HEK293 (cell line): ENCODE data around the gene MVB12A.

ENCODE experiments used
- CTCF ChIA-PET: fragments of 350-600 bp; formaldehyde crosslinking; extraction: SDS; loops from one replicate; lab custom pipeline; 2021; ENCODE audit warnings: antibody characterized with exemption; lab: Yijun Ruan, JAX
- POLR2A ChIA-PET: fragments of 300-600 bp; formaldehyde crosslinking; extraction: SDS; loops from one replicate; lab custom pipeline; 2020; ENCODE audit warnings: antibody characterized with exemption, inconsistent platforms; lab: Yijun Ruan, JAX
- H3K27ac ChIP-seq: fragments of 200-500 bp; sonication (Bioruptor generic); 2 replicates; pipeline ENCODE4 v1.5.1; 2014; ENCODE audit warnings: low read depth, low read length, control low read depth, inconsistent platforms; ENCODE audit errors: extremely low read depth
- H3K36me3 ChIP-seq, 2 experiments: fragments of 200-500 bp in 1 of 2; sonication (Bioruptor generic) in 1 of 2; 1 replicate in 1 of 2; 2 replicates in 1 of 2; pipeline ENCODE4 v1.5.1; 2014 to 2017; ENCODE audit warnings: inconsistent platforms in 2 of 2, low read length in 2 of 2; ENCODE audit not compliant: control insufficient read depth in 2 of 2, insufficient read depth in 1 of 2
- H3K4me1 ChIP-seq: fragments of 200-500 bp; sonication (Bioruptor generic); 2 replicates; pipeline ENCODE4 v1.5.1; 2014; ENCODE audit warnings: mild to moderate bottlenecking, low read length, inconsistent platforms; ENCODE audit not compliant: control insufficient read depth, insufficient read depth
- H3K4me3 ChIP-seq: 2 replicates; pipeline ENCODE4 v1.5.1; 2011; ENCODE audit warnings: low read depth, mild to moderate bottlenecking, control low read depth, low read length, moderate library complexity
- H3K9me3 ChIP-seq: fragments of 200-500 bp; sonication (Bioruptor generic); 2 replicates; pipeline ENCODE4 v1.5.1; 2014; ENCODE audit warnings: low read depth, low read length, inconsistent platforms; ENCODE audit not compliant: control insufficient read depth, insufficient read depth
- BCL6B ChIP-seq: fragments of 450-650 bp; formaldehyde crosslinking; IDR thresholded peaks from 2 replicates; pipeline ENCODE4 v1.5.1; 2017; ENCODE audit warnings: missing biosample characterization, missing genetic modification characterization
- GLIS1 ChIP-seq: fragments of 450-650 bp; formaldehyde crosslinking; IDR thresholded peaks from 2 replicates; pipeline ENCODE4 v1.5.1; 2016; ENCODE audit warnings: missing biosample characterization, missing genetic modification characterization
- KLF1 ChIP-seq: fragments of 450-650 bp; formaldehyde crosslinking; IDR thresholded peaks from 2 replicates; pipeline ENCODE4 v1.5.1; 2016; ENCODE audit warnings: missing biosample characterization, missing genetic modification characterization
- KLF9 ChIP-seq: fragments of 450-650 bp; formaldehyde crosslinking; IDR thresholded peaks from 2 replicates; pipeline ENCODE4 v1.5.1; 2016; ENCODE audit warnings: missing biosample characterization, missing genetic modification characterization, low read depth
- MEIS1 ChIP-seq: sonication (generic); formaldehyde crosslinking; IDR thresholded peaks from 2 replicates; pipeline ENCODE4 v1.8.1; 2022; ENCODE audit warnings: missing genetic modification reagents, mild to moderate bottlenecking, borderline replicate concordance
- PATZ1 ChIP-seq: fragments of 450-650 bp; formaldehyde crosslinking; IDR thresholded peaks from 2 replicates; pipeline ENCODE4 v1.5.1; 2016; ENCODE audit warnings: missing biosample characterization, missing genetic modification characterization
- PBX3 ChIP-seq: sonication (generic); formaldehyde crosslinking; IDR thresholded peaks from 2 replicates; pipeline ENCODE4 v1.8.1; 2022; ENCODE audit warnings: mild to moderate bottlenecking, moderate library complexity, missing genetic modification reagents
- SP3 ChIP-seq: fragments of 450-650 bp; formaldehyde crosslinking; IDR thresholded peaks from 2 replicates; pipeline ENCODE4 v1.5.1; 2016; ENCODE audit warnings: missing biosample characterization, missing genetic modification characterization
- ZBTB26 ChIP-seq: fragments of 450-650 bp; formaldehyde crosslinking; optimal IDR thresholded peaks from 2 replicates; pipeline ENCODE3; 2016; ENCODE audit warnings: missing biosample characterization, mild to moderate bottlenecking, missing genetic modification characterization
- ZBTB7A ChIP-seq: fragments of 450-650 bp; formaldehyde crosslinking; IDR thresholded peaks from 2 replicates; pipeline ENCODE4 v1.5.1; 2016; ENCODE audit warnings: low read depth, missing biosample characterization, missing genetic modification characterization
- ZFHX2 ChIP-seq: fragments of 450-650 bp; formaldehyde crosslinking; conservative IDR thresholded peaks from 2 replicates; pipeline ENCODE4 v1.5.1; 2016; ENCODE audit warnings: missing biosample characterization, missing genetic modification characterization
- ZFP41 ChIP-seq: fragments of 450-650 bp; formaldehyde crosslinking; IDR thresholded peaks from 2 replicates; pipeline ENCODE4 v1.5.1; 2016; ENCODE audit warnings: missing biosample characterization, missing genetic modification characterization, borderline replicate concordance
- ZIC2 ChIP-seq: fragments of 450-650 bp; formaldehyde crosslinking; IDR thresholded peaks from 2 replicates; pipeline ENCODE4 v1.5.1; 2016; ENCODE audit warnings: missing biosample characterization, missing genetic modification characterization
- ZNF112 ChIP-seq: fragments of 450-650 bp; formaldehyde crosslinking; IDR thresholded peaks from 2 replicates; pipeline ENCODE4 v1.5.0; 2017; ENCODE audit warnings: missing biosample characterization, missing genetic modification characterization
- ZNF157 ChIP-seq: fragments of 450-650 bp; formaldehyde crosslinking; IDR thresholded peaks from 2 replicates; pipeline ENCODE4 v1.5.1; 2016; ENCODE audit warnings: missing biosample characterization, missing genetic modification characterization
- ZNF223 ChIP-seq: fragments of 450-650 bp; formaldehyde crosslinking; IDR thresholded peaks from 2 replicates; pipeline ENCODE4 v1.5.1; 2016; ENCODE audit warnings: missing biosample characterization, missing genetic modification characterization
- ZNF274 ChIP-seq, 2 experiments: fragments of 200-500 bp in 1 of 2; fragments of 450-650 bp in 1 of 2; sonication (Bioruptor generic) in 1 of 2; formaldehyde crosslinking in 1 of 2; IDR thresholded peaks; 2 replicates each; pipeline versions ENCODE4 v1.5.1 to v1.6.1; 2014 to 2016; ENCODE audit warnings: borderline replicate concordance in 1 of 2, inconsistent platforms in 1 of 2, low read length in 1 of 2, missing biosample characterization in 1 of 2, missing genetic modification characterization in 1 of 2
- ZNF335 ChIP-seq: fragments of 450-650 bp; formaldehyde crosslinking; conservative IDR thresholded peaks from 2 replicates; pipeline ENCODE4 v1.5.1; 2016; ENCODE audit warnings: missing biosample characterization, missing genetic modification characterization
- ZNF37A ChIP-seq: fragments of 450-650 bp; IDR thresholded peaks from 2 replicates; pipeline ENCODE4 v1.5.1; 2018; ENCODE audit warnings: missing biosample characterization, missing genetic modification characterization
- ZNF473 ChIP-seq: fragments of 450-650 bp; formaldehyde crosslinking; IDR thresholded peaks from 2 replicates; pipeline ENCODE4 v1.5.1; 2017; ENCODE audit warnings: missing biosample characterization, missing genetic modification characterization
- ZSCAN23 ChIP-seq: fragments of 450-650 bp; formaldehyde crosslinking; IDR thresholded peaks from 2 replicates; pipeline ENCODE4 v1.5.1; 2016; ENCODE audit warnings: missing biosample characterization, missing genetic modification characterization
- TF ChIP-seq, protein P1 (sequence below): fragments of 450-650 bp; formaldehyde crosslinking; conservative IDR thresholded peaks from 2 replicates; pipeline ENCODE4 v1.5.1; 2016; ENCODE audit warnings: low read depth, missing biosample characterization, missing genetic modification characterization
- TF ChIP-seq, protein P2 (sequence below): fragments of 450-650 bp; formaldehyde crosslinking; IDR thresholded peaks from 2 replicates; pipeline ENCODE4 v1.5.1; 2016; ENCODE audit warnings: missing biosample characterization, missing genetic modification characterization

The MVB12A gene

GRCh38 chr19:17469481-17470067 is 49.7 kb downstream of the MVB12A start (continued):
- TF ChIP-seq, protein P1, sequence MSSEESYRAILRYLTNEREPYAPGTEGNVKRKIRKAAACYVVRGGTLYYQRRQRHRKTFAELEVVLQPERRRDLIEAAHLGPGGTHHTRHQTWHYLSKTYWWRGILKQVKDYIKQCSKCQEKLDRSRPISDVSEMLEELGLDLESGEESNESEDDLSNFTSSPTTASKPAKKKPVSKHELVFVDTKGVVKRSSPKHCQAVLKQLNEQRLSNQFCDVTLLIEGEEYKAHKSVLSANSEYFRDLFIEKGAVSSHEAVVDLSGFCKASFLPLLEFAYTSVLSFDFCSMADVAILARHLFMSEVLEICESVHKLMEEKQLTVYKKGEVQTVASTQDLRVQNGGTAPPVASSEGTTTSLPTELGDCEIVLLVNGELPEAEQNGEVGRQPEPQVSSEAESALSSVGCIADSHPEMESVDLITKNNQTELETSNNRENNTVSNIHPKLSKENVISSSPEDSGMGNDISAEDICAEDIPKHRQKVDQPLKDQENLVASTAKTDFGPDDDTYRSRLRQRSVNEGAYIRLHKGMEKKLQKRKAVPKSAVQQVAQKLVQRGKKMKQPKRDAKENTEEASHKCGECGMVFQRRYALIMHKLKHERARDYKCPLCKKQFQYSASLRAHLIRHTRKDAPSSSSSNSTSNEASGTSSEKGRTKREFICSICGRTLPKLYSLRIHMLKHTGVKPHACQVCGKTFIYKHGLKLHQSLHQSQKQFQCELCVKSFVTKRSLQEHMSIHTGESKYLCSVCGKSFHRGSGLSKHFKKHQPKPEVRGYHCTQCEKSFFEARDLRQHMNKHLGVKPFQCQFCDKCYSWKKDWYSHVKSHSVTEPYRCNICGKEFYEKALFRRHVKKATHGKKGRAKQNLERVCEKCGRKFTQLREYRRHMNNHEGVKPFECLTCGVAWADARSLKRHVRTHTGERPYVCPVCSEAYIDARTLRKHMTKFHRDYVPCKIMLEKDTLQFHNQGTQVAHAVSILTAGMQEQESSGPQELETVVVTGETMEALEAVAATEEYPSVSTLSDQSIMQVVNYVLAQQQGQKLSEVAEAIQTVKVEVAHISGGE (tag by site-specific recombination), result no peak
- TF ChIP-seq PATZ1 (tag by site-specific recombination) (peak; percentile 79; the same call in 1 of the 2 replicates), ZIC2 (tag by site-specific recombination) (peak; percentile 32; the same call in 1 of the 2 replicates), ZFP41 (tag by site-specific recombination) (no peak), BCL6B (tag by site-specific recombination) (peak; percentile 91), KLF9 (tag by site-specific recombination) (peak; percentile 93)
- TF ChIP-seq, all 188 proteins: peak for 19

DNA sequence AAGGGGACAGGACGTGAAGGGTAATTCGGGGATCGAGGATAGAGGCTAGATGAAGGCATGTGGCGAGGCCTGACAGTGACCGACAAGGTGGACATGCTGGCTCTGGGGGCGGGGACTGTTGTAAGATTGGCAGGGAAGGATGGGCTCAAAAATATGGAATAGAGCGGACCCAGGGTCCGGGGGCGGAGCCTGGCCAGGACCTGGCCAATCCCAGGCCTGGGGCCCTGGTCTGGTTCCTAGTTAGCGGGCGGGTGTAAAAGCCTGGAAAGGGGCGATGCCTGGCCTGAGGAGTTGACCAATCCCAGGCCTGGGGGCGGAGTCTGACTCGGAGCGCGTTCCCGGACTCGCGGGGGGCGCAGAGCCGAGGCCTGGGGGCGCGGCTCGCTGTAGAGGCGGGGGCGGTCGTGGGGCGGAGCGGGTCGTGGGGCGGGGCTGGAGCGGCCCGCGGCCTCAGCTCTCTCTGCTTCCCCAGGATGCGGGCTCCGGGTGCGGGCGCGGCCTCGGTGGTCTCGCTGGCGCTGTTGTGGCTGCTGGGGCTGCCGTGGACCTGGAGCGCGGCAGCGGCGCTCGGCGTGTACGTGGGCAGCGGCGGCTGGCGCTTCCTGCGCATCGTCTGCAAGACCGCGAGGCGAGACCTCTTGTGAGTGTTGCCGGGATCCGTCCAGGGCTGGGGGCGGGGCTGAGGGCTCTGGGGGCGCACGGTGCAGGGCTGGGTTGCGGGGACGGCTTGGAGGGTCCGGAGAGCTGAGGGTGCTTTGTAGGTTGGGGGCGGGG is 50.4 kb downstream of the MVB12A start, which contains the start of gene SLC27A1:
Gene SLC27A1, plus strand, starts transcription at position 457 of the 774 bp plus-strand sequence. Its CDS starts 17 bp downstream, at position 474.
- H3K9me3 ChIP-seq, result no peaks in the 10 kb centered on the region
- no peaks in the 10 kb centered on the region for H3K36me3 ChIP-seq
- peaks cover 6% of the 10 kb centered on the region; the same call in 1 of the 2 replicates for H3K4me1 ChIP-seq
- H3K27ac ChIP-seq, result no peak within 1 kb of the TSS
- ChIA-PET CTCF (interaction anchor here (0.6 to 5.5 kb wide), 2 partner anchors 26 to 76 kb away, joined by 3 to 31 read pairs; no protein-coding TSS in a partner anchor), POLR2A (interaction anchor here (0.5 to 1.4 kb wide), 4 partner anchors 51 to 1166 kb away, joined by 3 to 5 read pairs (median 4); no protein-coding TSS in a partner anchor)
- H3K4me3 ChIP-seq, result peak within 1 kb of the TSS; percentile 58
- TF ChIP-seq KLF1, result no peak; the same call in 1 of the 2 replicates
- peak; percentile 70 for TF ChIP-seq GLIS1 (tag by site-specific recombination)
- TF ChIP-seq ZNF223 (tag by site-specific recombination), result no peak
- TF ChIP-seq ZSCAN23 (tag by site-specific recombination), result no peak
- no peak for TF ChIP-seq ZNF157 (tag by site-specific recombination)
- TF ChIP-seq PBX3 (CRISPR knock-in tag), result no peak
- no peak for TF ChIP-seq ZNF473 (tag by site-specific recombination)
- TF ChIP-seq ZBTB7A (tag by site-specific recombination), result no peak
- TF ChIP-seq, protein P2, sequence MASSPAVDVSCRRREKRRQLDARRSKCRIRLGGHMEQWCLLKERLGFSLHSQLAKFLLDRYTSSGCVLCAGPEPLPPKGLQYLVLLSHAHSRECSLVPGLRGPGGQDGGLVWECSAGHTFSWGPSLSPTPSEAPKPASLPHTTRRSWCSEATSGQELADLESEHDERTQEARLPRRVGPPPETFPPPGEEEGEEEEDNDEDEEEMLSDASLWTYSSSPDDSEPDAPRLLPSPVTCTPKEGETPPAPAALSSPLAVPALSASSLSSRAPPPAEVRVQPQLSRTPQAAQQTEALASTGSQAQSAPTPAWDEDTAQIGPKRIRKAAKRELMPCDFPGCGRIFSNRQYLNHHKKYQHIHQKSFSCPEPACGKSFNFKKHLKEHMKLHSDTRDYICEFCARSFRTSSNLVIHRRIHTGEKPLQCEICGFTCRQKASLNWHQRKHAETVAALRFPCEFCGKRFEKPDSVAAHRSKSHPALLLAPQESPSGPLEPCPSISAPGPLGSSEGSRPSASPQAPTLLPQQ (tag by site-specific recombination), result no peak
- TF ChIP-seq ZNF37A (tag by site-specific recombination), result no peak
- TF ChIP-seq ZNF335 (tag by site-specific recombination), result peak; percentile 89
- no peak for TF ChIP-seq ZNF274 (IDR thresholded peaks at IDR 0.05; ENCODE audit: low read length)
- no peak for TF ChIP-seq ZNF274 (tag by site-specific recombination; IDR thresholded peaks at IDR 0.05; ENCODE audit: borderline replicate concordance)
- peak; percentile 79 for TF ChIP-seq SP3 (tag by site-specific recombination)
- peak; percentile 72 for TF ChIP-seq ZFHX2
- TF ChIP-seq MEIS1 (CRISPR knock-in tag), result no peak
- peak; percentile 85 for TF ChIP-seq ZBTB26 (tag by site-specific recombination)
- no peak for TF ChIP-seq ZNF112 (tag by site-specific recombination)
